ENCODE data around the gene COL5A3.
A peak's percentile ranks its signal among the peaks of the same experiment; 100 is the strongest.
"Not testable (repeated sequence)": the region's sequence is repeated elsewhere in the genome, so short reads cannot be mapped to it uniquely, and the experiment has no call there.

Gene COL5A3

GRCh38 chr19:10010247-10010691, at the start of gene COL5A3:
COL5A3 (minus strand) TSS chr19:10010504; CDS start chr19:10010385, 119 bp downstream.
- no peak for FAIRE-seq

- FAIRE-seq, result no peak
Measured at GRCh38 chr19:10052602-10053360, 42.5 kb upstream of the COL5A3 start.

- FAIRE-seq, result no peak
Measured at GRCh38 chr19:10049626-10050025, 39.3 kb upstream of the COL5A3 start.

- FAIRE-seq, result no peak
Measured at GRCh38 chr19:10045371-10045770, 35.1 kb upstream of the COL5A3 start.

GRCh38 chr19:10044390-10044789, 34.1 kb upstream of the COL5A3 start:
- FAIRE-seq, result no peak

- no peak for FAIRE-seq
Measured at GRCh38 chr19:10043286-10043927, 33.1 kb upstream of the COL5A3 start.

GRCh38 chr19:10037809-10038208, 27.5 kb upstream of the COL5A3 start:
- no peak for FAIRE-seq

- no peak for FAIRE-seq
Measured at GRCh38 chr19:10037367-10037766, 27.1 kb upstream of the COL5A3 start.

GRCh38 chr19:10036601-10037071, 26.3 kb upstream of the COL5A3 start:
- no peak for FAIRE-seq

- no peak for FAIRE-seq
Measured at GRCh38 chr19:10033614-10034013, 23.3 kb upstream of the COL5A3 start.

GRCh38 chr19:10027158-10027997, 17.1 kb upstream of the COL5A3 start:
- peak; percentile 6 for FAIRE-seq

GRCh38 chr19:10026744-10027143, 16.4 kb upstream of the COL5A3 start:
- FAIRE-seq, result no peak

- not testable (repeated sequence) for FAIRE-seq
Measured at GRCh38 chr19:10023096-10023495, 12.8 kb upstream of the COL5A3 start.

- FAIRE-seq, result no peak
Measured at GRCh38 chr19:10021863-10022262, 11.6 kb upstream of the COL5A3 start.

GRCh38 chr19:10021446-10021845, 11.1 kb upstream of the COL5A3 start:
- no peak for FAIRE-seq

GRCh38 chr19:10020851-10021250, 10.5 kb upstream of the COL5A3 start:
- no peak for FAIRE-seq

GRCh38 chr19:10019246-10019645, 8.9 kb upstream of the COL5A3 start:
- FAIRE-seq, result no peak

- no peak for FAIRE-seq
Measured at GRCh38 chr19:10018786-10019185, 8.5 kb upstream of the COL5A3 start.

GRCh38 chr19:10018263-10018662, 8.0 kb upstream of the COL5A3 start:
- no peak for FAIRE-seq

- FAIRE-seq, result no peak
Measured at GRCh38 chr19:10013834-10014618, 3.7 kb upstream of the COL5A3 start.

- FAIRE-seq, result no peak
Measured at GRCh38 chr19:10013316-10013715, 3.0 kb upstream of the COL5A3 start, which contains the start of gene RDH8. RDH8 (plus strand) TSS chr19:10013483; CDS start chr19:10013498, 15 bp downstream.

- FAIRE-seq, result no peak
Measured at GRCh38 chr19:10011974-10012373, 1.7 kb upstream of the COL5A3 start.

All from A204.1 (cell line).